Natural killer cell (primary cell): Measurements from ENCODE around the gene ATG2A. TPM values are rescaled to one million over a fixed set of nuclear protein-coding genes. Genes with fewer than 3 reads are reported as not detected.

Experiments used
- ATAC-seq, 3 donors: fragments of 150-1000 bp in 2 of 3; fragments of 200-7000 bp in 1 of 3; cut with Tn5 transposase; 1 replicate in 1 of 3; 2 replicates in 2 of 3; pipeline ENCODE4 v1.10.0; 2021; ENCODE audit warnings: mild to moderate bottlenecking in 2 of 3, moderate library complexity in 2 of 3
- DNase-seq, 2 donors: peaks; one replicate each; pipeline versions ENCODE4 v3.0.0 to v3.0.0-alpha.2; 2013 to 2021; ENCODE audit warnings: mixed read lengths in 1 of 2
- H3K27ac ChIP-seq: one replicate; pipeline ENCODE4 v1.5.1; 2013; ENCODE audit warnings: mild to moderate bottlenecking, low read length
- H3K27me3 ChIP-seq: one replicate; pipeline ENCODE4 v1.6.1; 2013; ENCODE audit warnings: low read length; ENCODE audit not compliant: control insufficient read depth, insufficient read depth
- H3K36me3 ChIP-seq: one replicate; pipeline ENCODE4 v1.6.1; 2013; ENCODE audit warnings: low read length; ENCODE audit not compliant: control insufficient read depth, insufficient read depth
- H3K4me1 ChIP-seq: one replicate; pipeline ENCODE4 v1.6.1; 2013; ENCODE audit warnings: low read length; ENCODE audit not compliant: control insufficient read depth, insufficient read depth
- H3K4me3 ChIP-seq: one replicate; pipeline ENCODE4 v1.5.1; 2013; ENCODE audit warnings: low read length
- H3K9me3 ChIP-seq: one replicate; pipeline ENCODE4 v1.6.1; 2013; ENCODE audit warnings: low read length; ENCODE audit not compliant: control insufficient read depth, insufficient read depth
- H3K27ac Mint-ChIP-seq, 2 donors: one replicate each; pipeline ENCODE4 v1.8.0; 2022; ENCODE audit warnings: mild to moderate bottlenecking in 2 of 2, mixed read lengths in 2 of 2, moderate library complexity in 1 of 2
- H3K27me3 Mint-ChIP-seq, 2 donors: one replicate each; pipeline ENCODE4 v1.8.0; 2022; ENCODE audit warnings: low read depth in 2 of 2, mixed read lengths in 2 of 2
- H3K36me3 Mint-ChIP-seq: one replicate; pipeline ENCODE4 v1.8.0; 2022; ENCODE audit warnings: mixed read lengths
- H3K4me1 Mint-ChIP-seq, 2 donors: one replicate each; pipeline ENCODE4 v1.8.0; 2022; ENCODE audit warnings: mixed read lengths in 2 of 2
- H3K4me3 Mint-ChIP-seq: one replicate; pipeline ENCODE4 v1.8.0; 2022; ENCODE audit warnings: mild to moderate bottlenecking, moderate library complexity, mixed read lengths
- H3K9me3 Mint-ChIP-seq, 2 donors: one replicate each; pipeline ENCODE4 v1.8.0; 2022; ENCODE audit warnings: mixed read lengths in 2 of 2
- CTCF ChIP-seq: fragments of 200-600 bp; IDR thresholded peaks from one replicate; pipeline ENCODE4 v1.8.0; 2022; ENCODE audit warnings: antibody characterized with exemption
- WGBS: methylation state at CpG from one replicate; pipeline ENCODE4 v1.1.7; 2013; ENCODE audit warnings: missing lambda C conversion rate; ENCODE audit not compliant: insufficient coverage; 5-methylcytosine and 5-hydroxymethylcytosine counted together
- intact Hi-C: fragments of 100-400 bp; cut with micrococcal nuclease; formaldehyde crosslinking; loops from one replicate; pipeline ENCODE4 v1.14.2; 2022
- total RNA-seq, 4 donors: library from RNA; stranded (reverse); fragments of 120-200 nt in 1 of 4; gene quantifications; one replicate each; pipeline versions ENCODE4 v1.2.3 to v1.2.4, GENCODE V29; 2013 to 2022

Gene ATG2A
- total RNA-seq, 3 donors from 2014 or later (not counting 1 experiment from before 2014, with no cell fraction given): 165 to 321 (median 259) TPM

- H3K4me1 ChIP-seq: peaks cover 22% of the 10 kb centered on the region
These were observed 28.1 kb downstream of the ATG2A start for GRCh38 chr11:64888729-64889511.

GRCh38 chr11:64888406-64888728 is 28.6 kb downstream of the ATG2A start:
- peak overlapping the region; percentile 77 to 80 for H3K27ac Mint-ChIP-seq
- no peaks in the 10 kb centered on the region for H3K9me3 Mint-ChIP-seq
- peak overlapping the region; percentile 84 for H3K4me3 Mint-ChIP-seq
- 72% methylated on average over 8 of the region's 8 CpGs for WGBS
- Histone ChIP-seq H3K36me3 (no peaks in the 10 kb centered on the region), H3K27me3 (no peaks in the 10 kb centered on the region), H3K4me1 (peaks cover 17% of the 10 kb centered on the region), H3K9me3 (no peaks in the 10 kb centered on the region), H3K27ac (no peak overlapping the region), H3K4me3 (peak overlapping the region; percentile 12)
- peaks cover 17 to 25% of the 10 kb centered on the region in 2 donors for H3K4me1 Mint-ChIP-seq
- H3K36me3 Mint-ChIP-seq: no peaks in the 10 kb centered on the region
- H3K27me3 Mint-ChIP-seq: no peaks in the 10 kb centered on the region
- TF ChIP-seq CTCF: no peak
- ATAC-seq (no peak), DNase-seq (no peak)
- intact Hi-C loops: no loop called here

More at GRCh38 chr11:64888729-64889511, 28.1 kb downstream of the ATG2A start:
- H3K36me3 ChIP-seq: no peaks in the 10 kb centered on the region
- Mint-ChIP-seq H3K4me3 (peak overlapping the region; percentile 25), H3K9me3 (no peaks in the 10 kb centered on the region), H3K27ac (no peak overlapping the region), H3K27me3 (no peaks in the 10 kb centered on the region), H3K36me3 (no peaks in the 10 kb centered on the region), H3K4me1 (peaks cover 17 to 25% of the 10 kb centered on the region in 2 donors)
- H3K4me3 ChIP-seq: no peak overlapping the region
- no peaks in the 10 kb centered on the region for H3K27me3 ChIP-seq
- no peak for ATAC-seq
- TF ChIP-seq CTCF: no peak
- H3K9me3 ChIP-seq: no peaks in the 10 kb centered on the region
- WGBS: 76% methylated on average over 9 of the region's 9 CpGs
- no peak overlapping the region for H3K27ac ChIP-seq
- no peak for DNase-seq
- intact Hi-C loops: no loop called here

- Mint-ChIP-seq H3K36me3 (no peaks in the 10 kb centered on the region), H3K4me1 (peaks cover 17 to 25% of the 10 kb centered on the region in 2 donors), H3K9me3 (no peaks in the 10 kb centered on the region), H3K4me3 (peak overlapping the region; percentile 84), H3K27me3 (no peaks in the 10 kb centered on the region), H3K27ac (peak overlapping the region; percentile 77 to 80)
- H3K9me3 ChIP-seq: no peaks in the 10 kb centered on the region
- H3K27me3 ChIP-seq: no peaks in the 10 kb centered on the region
- peak overlapping the region; percentile 12 for H3K4me3 ChIP-seq
- H3K27ac ChIP-seq: peak overlapping the region; percentile 27
- intact Hi-C loops: no loop called here
- no peaks in the 10 kb centered on the region for H3K36me3 ChIP-seq
- TF ChIP-seq CTCF: peak; percentile 97
- peak; percentile 89 to 90 for DNase-seq
- peak; percentile 91 to 97 (median 94) for ATAC-seq
- H3K4me1 ChIP-seq: peaks cover 17% of the 10 kb centered on the region
- WGBS: 20% methylated on average over 34 of the region's 34 CpGs
These were observed 29.1 kb downstream of the ATG2A start for GRCh38 chr11:64887757-64888405.
